SU-DHL-6 (cell line): Measurements from ENCODE around the gene GRM8.

Experiments used
- EZH2phosphoT487 ChIP-seq: fragments of 200-600 bp; sonication (generic), shearing (Covaris generic); conservative IDR thresholded peaks from 2 replicates; pipeline ENCODE4 v1.6.1; 2018; ENCODE audit warnings: mild to moderate bottlenecking, antibody characterized with exemption, low read length, moderate library complexity, mixed read lengths
- TF ChIP-seq, protein P1 (sequence below): fragments of 200-600 bp; sonication (generic); IDR thresholded peaks from one replicate; pipeline ENCODE4 v1.5.1; 2017; ENCODE audit warnings: antibody characterized with exemption, mild to moderate bottlenecking, low read length, moderate library complexity; ENCODE audit not compliant: insufficient read depth, poor library complexity, severe bottlenecking

DNA sequence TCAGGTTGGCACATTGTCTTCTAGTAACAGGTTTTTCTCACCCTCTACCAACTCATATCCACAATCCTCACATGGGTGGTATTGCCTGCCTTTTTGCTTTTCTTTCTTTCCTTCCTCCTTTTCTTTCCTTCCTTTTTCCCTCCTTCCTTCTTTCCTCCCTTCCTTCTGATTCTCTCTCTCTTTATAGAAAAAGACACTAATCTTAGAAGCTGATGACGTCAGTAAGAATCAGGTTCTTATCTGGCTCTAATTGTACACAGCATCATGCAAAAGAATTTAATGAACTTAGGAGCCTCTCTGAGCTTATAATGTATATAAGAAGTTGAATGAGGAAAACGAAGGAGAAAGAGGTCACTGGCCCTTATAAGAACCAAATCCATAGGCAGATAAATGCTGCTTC lies 328.3 kb downstream of the GRM8 start:
- TF ChIP-seq, protein P1, sequence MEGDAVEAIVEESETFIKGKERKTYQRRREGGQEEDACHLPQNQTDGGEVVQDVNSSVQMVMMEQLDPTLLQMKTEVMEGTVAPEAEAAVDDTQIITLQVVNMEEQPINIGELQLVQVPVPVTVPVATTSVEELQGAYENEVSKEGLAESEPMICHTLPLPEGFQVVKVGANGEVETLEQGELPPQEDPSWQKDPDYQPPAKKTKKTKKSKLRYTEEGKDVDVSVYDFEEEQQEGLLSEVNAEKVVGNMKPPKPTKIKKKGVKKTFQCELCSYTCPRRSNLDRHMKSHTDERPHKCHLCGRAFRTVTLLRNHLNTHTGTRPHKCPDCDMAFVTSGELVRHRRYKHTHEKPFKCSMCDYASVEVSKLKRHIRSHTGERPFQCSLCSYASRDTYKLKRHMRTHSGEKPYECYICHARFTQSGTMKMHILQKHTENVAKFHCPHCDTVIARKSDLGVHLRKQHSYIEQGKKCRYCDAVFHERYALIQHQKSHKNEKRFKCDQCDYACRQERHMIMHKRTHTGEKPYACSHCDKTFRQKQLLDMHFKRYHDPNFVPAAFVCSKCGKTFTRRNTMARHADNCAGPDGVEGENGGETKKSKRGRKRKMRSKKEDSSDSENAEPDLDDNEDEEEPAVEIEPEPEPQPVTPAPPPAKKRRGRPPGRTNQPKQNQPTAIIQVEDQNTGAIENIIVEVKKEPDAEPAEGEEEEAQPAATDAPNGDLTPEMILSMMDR, result no peak
- TF ChIP-seq EZH2phosphoT487, result no peak
